A549 (cell line): ENCODE data around the gene CACNB3. TPM values are rescaled to one million over a fixed set of nuclear protein-coding genes. Genes with fewer than 3 reads are reported as not detected.

Experiments used
- ATAC-seq, 2 experiments: fragments of 200-7000 bp in 1 of 2; fragments of >200 bp in 1 of 2; cut with Nextera tagmentation in 1 of 2; cut with Tn5 transposase in 1 of 2; 3 replicates each; pipeline versions ENCODE4 v1.8.0 to v1.9.1; 2018 to 2020; ENCODE audit warnings: mild to moderate bottlenecking in 1 of 2, moderate library complexity in 1 of 2
- CTCF ChIA-PET: fragments of 300-600 bp; sonication (Branson Sonifier 250); formaldehyde crosslinking; extraction: SDS; loops from one replicate; lab custom pipeline; 2021; ENCODE audit warnings: antibody characterized with exemption, inconsistent platforms; lab: Yijun Ruan, JAX
- POLR2A ChIA-PET: fragments of 350-600 bp; formaldehyde crosslinking; extraction: SDS; loops from one replicate; lab custom pipeline; 2021; ENCODE audit warnings: antibody characterized with exemption, inconsistent platforms; lab: Yijun Ruan, JAX
- DNase-seq, 2 experiments: peaks; one replicate each; pipeline versions ENCODE4 v3.0.0 to v3.0.0-alpha.2; 2011 to 2016; ENCODE audit warnings: low read depth in 1 of 2, low spot score in 1 of 2
- FAIRE-seq: peaks from 2 replicates; lab custom pipeline; 2011; peaks lifted over from hg19 to GRCh38; lab: Jason Lieb, UNC
- H3K27ac ChIP-seq, 2 experiments: fragments of >200 bp; sonication (Bioruptor Twin); formaldehyde crosslinking; 3 replicates each; pipeline ENCODE4 v1.5.1; 2016 to 2017
- H3K4me1 ChIP-seq: fragments of >200 bp; sonication (Bioruptor Twin); formaldehyde crosslinking; 3 replicates; pipeline ENCODE4 v1.6.1; 2016
- H3K4me2 ChIP-seq: fragments of >200 bp; sonication (Bioruptor Twin); formaldehyde crosslinking; 3 replicates; pipeline ENCODE4 v1.6.1; 2016
- H3K4me3 ChIP-seq: fragments of >200 bp; sonication (Bioruptor Twin); formaldehyde crosslinking; 3 replicates; pipeline ENCODE4 v1.5.1; 2016
- H3K9me3 ChIP-seq: fragments of >200 bp; sonication (Bioruptor Twin); formaldehyde crosslinking; 3 replicates; pipeline ENCODE4 v1.6.1; 2016
- BCL3 ChIP-seq: fragments of >200 bp; sonication (Bioruptor Twin); formaldehyde crosslinking; IDR thresholded peaks from 3 replicates; pipeline ENCODE4 v1.6.1; 2016
- CBX2 ChIP-seq: fragments of 200-600 bp; sonication (generic); IDR thresholded peaks from 2 replicates; pipeline ENCODE4 v1.6.1; 2016; ENCODE audit warnings: low read depth, mild to moderate bottlenecking, borderline replicate concordance
- CEBPB ChIP-seq, 2 experiments: fragments of >200 bp in 1 of 2; sonication (Bioruptor Twin) in 1 of 2; formaldehyde crosslinking in 1 of 2; IDR thresholded peaks; 2 replicates each; pipeline ENCODE4 v1.6.1; 2012 to 2016
- CHD2 ChIP-seq: fragments of 150-350 bp; IDR thresholded peaks from 2 replicates; pipeline ENCODE4 v1.6.1; 2014; ENCODE audit warnings: low read length; ENCODE audit not compliant: partially characterized antibody
- CTCF ChIP-seq: fragments of >200 bp; sonication (Bioruptor Twin); formaldehyde crosslinking; IDR thresholded peaks from 3 replicates; pipeline ENCODE4 v1.5.1; 2016
- EHMT2 ChIP-seq: fragments of 200-600 bp; sonication (generic); IDR thresholded peaks from 2 replicates; pipeline ENCODE4 v1.6.1; 2016; ENCODE audit warnings: antibody characterized with exemption, low read depth, mild to moderate bottlenecking, moderate library complexity
- ELK1 ChIP-seq: fragments of 150-350 bp; IDR thresholded peaks from 2 replicates; pipeline ENCODE4 v1.6.1; 2014; ENCODE audit warnings: low read depth, mild to moderate bottlenecking, low read length
- HDAC2 ChIP-seq: fragments of 200-600 bp; sonication (generic); IDR thresholded peaks from 2 replicates; pipeline ENCODE4 v1.6.1; 2016
- HOXB13 ChIP-seq: fragments of 250-450 bp; sonication (Bioruptor Pico); IDR thresholded peaks from 2 replicates; pipeline ENCODE4 v1.5.0; 2020; ENCODE audit warnings: low read depth, mild to moderate bottlenecking, moderate library complexity
- KDM1A ChIP-seq: fragments of 200-600 bp; sonication (generic); IDR thresholded peaks from 2 replicates; pipeline ENCODE4 v1.6.1; 2016; ENCODE audit warnings: low read depth, mild to moderate bottlenecking
- KDM5A ChIP-seq: fragments of 200-600 bp; sonication (generic); IDR thresholded peaks from 2 replicates; pipeline ENCODE4 v1.6.1; 2016; ENCODE audit warnings: antibody characterized with exemption, mild to moderate bottlenecking
- MAFK ChIP-seq: fragments of 450-650 bp; IDR thresholded peaks from 2 replicates; pipeline ENCODE4 v1.6.1; 2014; ENCODE audit not compliant: partially characterized antibody
- MAX ChIP-seq: IDR thresholded peaks from 2 replicates; pipeline ENCODE4 v1.6.1; 2012
- MAZ ChIP-seq: fragments of 150-350 bp; IDR thresholded peaks from 2 replicates; pipeline ENCODE4 v1.6.1; 2014; ENCODE audit warnings: antibody characterized with exemption, low read depth, low read length, borderline replicate concordance
- MYC ChIP-seq: IDR thresholded peaks from 2 replicates; pipeline ENCODE4 v1.6.1; 2012; ENCODE audit warnings: mild to moderate bottlenecking, inconsistent platforms, low read length, improper control_type of control experiment, borderline replicate concordance
- NFE2L2 ChIP-seq: fragments of 150-350 bp; conservative IDR thresholded peaks from 2 replicates; pipeline ENCODE4 v1.6.1; 2014; ENCODE audit warnings: low read length
- NPAS2 ChIP-seq: fragments of 250-450 bp; sonication (Bioruptor Pico); IDR thresholded peaks from 2 replicates; pipeline ENCODE4 v1.8.0; 2022; ENCODE audit warnings: mild to moderate bottlenecking, moderate library complexity, borderline replicate concordance
- PBX3 ChIP-seq: IDR thresholded peaks from 2 replicates; pipeline ENCODE4 v1.6.1; 2012
- POLR2AphosphoS2 ChIP-seq: conservative IDR thresholded peaks from 2 replicates; pipeline ENCODE4 v1.6.1; 2012; ENCODE audit warnings: low read length, improper control_type of control experiment, inconsistent platforms
- RAD21 ChIP-seq, 2 experiments: fragments of >200 bp in 1 of 2; sonication (Bioruptor Twin) in 1 of 2; formaldehyde crosslinking in 1 of 2; IDR thresholded peaks in 1 of 2; conservative IDR thresholded peaks in 1 of 2; 2 replicates in 1 of 2; 3 replicates in 1 of 2; pipeline ENCODE4 v1.6.1; 2012 to 2018; ENCODE audit warnings: inconsistent platforms in 1 of 2
- RFX5 ChIP-seq: fragments of 450-650 bp; IDR thresholded peaks from 2 replicates; pipeline ENCODE4 v1.7.1; 2014; ENCODE audit warnings: antibody characterized with exemption, mild to moderate bottlenecking, moderate library complexity
- RNF2 ChIP-seq: fragments of 200-600 bp; sonication (generic); IDR thresholded peaks from 2 replicates; pipeline ENCODE4 v1.6.1; 2016; ENCODE audit warnings: low read depth, mild to moderate bottlenecking, antibody characterized with exemption, moderate library complexity, borderline replicate concordance
- SREBF2 ChIP-seq: fragments of 450-650 bp; IDR thresholded peaks from 2 replicates; pipeline ENCODE4 v1.6.1; 2014; ENCODE audit warnings: mild to moderate bottlenecking, moderate library complexity
- TP53 ChIP-seq: fragments of 250-450 bp; sonication (Bioruptor Pico); IDR thresholded peaks from 2 replicates; pipeline ENCODE4 v1.5.0; 2021; ENCODE audit warnings: mild to moderate bottlenecking, moderate library complexity
- USF2 ChIP-seq: fragments of 450-650 bp; IDR thresholded peaks from 2 replicates; pipeline ENCODE4 v1.6.1; 2014; ENCODE audit warnings: antibody characterized with exemption
- ZC3H11A ChIP-seq: fragments of 450-650 bp; IDR thresholded peaks from 2 replicates; pipeline ENCODE4 v1.6.1; 2014; ENCODE audit warnings: antibody characterized with exemption, mild to moderate bottlenecking
- ZFP36 ChIP-seq: fragments of 450-650 bp; IDR thresholded peaks from 2 replicates; pipeline ENCODE4 v1.6.1; 2014; ENCODE audit warnings: borderline replicate concordance; ENCODE audit not compliant: partially characterized antibody
- ZNF302 ChIP-seq: fragments of 250-450 bp; sonication (Bioruptor Pico); IDR thresholded peaks from 2 replicates; pipeline ENCODE4 v1.9.0; 2021; ENCODE audit warnings: inconsistent platforms, mild to moderate bottlenecking, moderate library complexity
- whole genome bisulfite sequencing: methylation state at CpG from one replicate; pipeline ENCODE4 v1.1.6; 2017; ENCODE audit errors: missing lambda C conversion rate; 5-methylcytosine and 5-hydroxymethylcytosine counted together
- polyA plus RNA-seq, 4 experiments: library from polyadenylated mRNA; depleted of rRNA in 3 of 4; stranded (reverse); fragments of >200 nt; fragmentation: RNase III in 1 of 4; extraction: RNeasy Plus Mini Kit Qiagen cat#74134 plus additional on column Dnase treatment in 1 of 4; gene quantifications; 2 replicates in 3 of 4; 3 replicates in 1 of 4; pipeline ENCODE4 v1.2.3, GENCODE V29; 2011 to 2017

The CACNB3 gene
- polyA plus RNA-seq, 2 of the 4 experiments (the other 2 are of a cell fraction) = 12.9 to 23.9 TPM

GRCh38 chr12:48863291-48863690 is 45.0 kb downstream of the CACNB3 start:
- no peak for DNase-seq
- POLR2A ChIA-PET = interaction anchor here (5.3 to 5.5 kb wide), 2 partner anchors 11 to 18 kb away, joined by 126 to 157 read pairs; partner anchors contain the start of gene DDX23
- CTCF ChIA-PET = interaction anchor here (0.6 to 33.1 kb wide), 5 partner anchors 1 to 119 kb away, joined by 3 to 1365 read pairs (median 311); partner anchors contain the start of genes DDX23, FKBP11 and RND1
- no peaks in the 10 kb centered on the region for H3K9me3 ChIP-seq
- peaks cover 58% of the 10 kb centered on the region for H3K4me1 ChIP-seq
- peak overlapping the region; percentile 84 for H3K4me2 ChIP-seq
- H3K27ac ChIP-seq = peak overlapping the region in 1 of 2 experiments; percentile 86; a peak in 1 of 6 replicates
- H3K4me3 ChIP-seq = peak overlapping the region; percentile 68
- WGBS = 61% methylated on average over 4 of the region's 4 CpGs
- TF ChIP-seq ZNF302 (CRISPR knock-in tag) (no peak), MYC (no peak), ZFP36 (no peak), NFE2L2 (no peak), CEBPB (IDR thresholded peaks at IDR 0.05) (no peak)
- TF ChIP-seq, all 56 proteins: peak for 0
- no peak for ATAC-seq
- no peak for FAIRE-seq

GRCh38 chr12:48865281-48866051 is 47.2 kb downstream of the CACNB3 start, which contains the start of gene RND1:
Gene RND1, minus strand, starts transcription at chr12:48865870. Its CDS starts 103 bp downstream, at chr12:48865767.
- no peaks in the 10 kb centered on the region for H3K9me3 ChIP-seq
- ATAC-seq (peak; percentile 87 to 89), FAIRE-seq (peak; percentile 76), DNase-seq (peak; percentile 93 to 98)
- POLR2A ChIA-PET = interaction anchor here (0.6 to 5.5 kb wide), 24 partner anchors 9 to 265 kb away, joined by 3 to 157 read pairs (median 6); partner anchors contain the start of genes ARF3, DDX23 and FKBP11
- H3K4me1 ChIP-seq = peaks cover 70% of the 10 kb centered on the region
- WGBS = 3% methylated on average over 31 of the region's 32 CpGs
- CTCF ChIA-PET = interaction anchor here (0.8 to 33.1 kb wide), 7 partner anchors 4 to 131 kb away, joined by 3 to 1365 read pairs (median 3); partner anchors contain the start of genes DDX23, FKBP11 and RND1
- H3K27ac ChIP-seq = peak within 1 kb of the TSS; percentile 83 to 86
- H3K4me3 ChIP-seq = peak within 1 kb of the TSS; percentile 68
- H3K4me2 ChIP-seq = peak within 1 kb of the TSS; percentile 84
- TF ChIP-seq RFX5 = peak; percentile 79
- TF ChIP-seq HOXB13 = no peak
- TF ChIP-seq MAFK = peak; percentile 82
- TF ChIP-seq KDM1A = no peak
- no peak for TF ChIP-seq USF2
- no peak for TF ChIP-seq CTCF
- TF ChIP-seq NPAS2 = no peak
- TF ChIP-seq KDM5A = no peak
- TF ChIP-seq POLR2AphosphoS2 = no peak
- TF ChIP-seq BCL3 = peak; percentile 96
- no peak for TF ChIP-seq RNF2
- no peak for TF ChIP-seq EHMT2
- TF ChIP-seq MAX = peak; percentile 57; the same call in 1 of the 2 replicates
- TF ChIP-seq ZC3H11A = no peak
- TF ChIP-seq ELK1 = no peak
- peak; percentile 91 for TF ChIP-seq PBX3
- TF ChIP-seq CBX2 = no peak
- TF ChIP-seq CHD2 = no peak
- TF ChIP-seq HDAC2 = no peak
- TF ChIP-seq MAZ = no peak
- TF ChIP-seq RAD21 (conservative IDR thresholded peaks at IDR 0.05 in 1 of 2, IDR thresholded peaks at IDR 0.05 in 1 of 2) = no peak
- TF ChIP-seq SREBF2 = no peak
- peak; percentile 88; the same call in 1 of the 2 replicates for TF ChIP-seq TP53 (CRISPR knock-in tag)
